Body of pancreas (tissue), 4 donors: ENCODE measurements around the gene C2CD4B. TPM values are rescaled to one million over a fixed set of nuclear protein-coding genes. Genes with fewer than 3 reads are reported as not detected.

ENCODE experiments used
- ATAC-seq: fragments of 150-250 bp; one replicate; pipeline ENCODE4 v1.9.1; 2016
- DNase-seq, 4 donors: peaks; one replicate each; pipeline ENCODE4 v3.0.0-alpha.2; 2019
- H3K27ac ChIP-seq, 4 donors: fragments of 200-600 bp; sonication (generic); 1 replicate in 3 of 4; 2 replicates in 1 of 4; pipeline versions ENCODE4 v1.5.1 to v1.6.1; 2016 to 2019; ENCODE audit warnings: mild to moderate bottlenecking in 1 of 4, mixed read lengths in 1 of 4, moderate library complexity in 1 of 4
- H3K27me3 ChIP-seq, 2 donors: fragments of 200-600 bp; sonication (generic); one replicate each; pipeline ENCODE4 v1.6.0; 2016; ENCODE audit warnings: mild to moderate bottlenecking in 1 of 2
- H3K36me3 ChIP-seq, 2 donors: fragments of 200-600 bp; sonication (generic); replicated peaks in 1 of 2; 2 replicates each; pipeline ENCODE4 v1.5.1; 2016; ENCODE audit warnings: low read depth in 2 of 2; ENCODE audit not compliant: insufficient read depth in 1 of 2
- H3K4me1 ChIP-seq: fragments of 200-600 bp; sonication (generic); one replicate; pipeline ENCODE4 v1.6.0; 2016
- H3K4me3 ChIP-seq, 2 donors: fragments of 200-600 bp; sonication (generic); 1 replicate in 1 of 2; 2 replicates in 1 of 2; pipeline ENCODE4 v1.5.1; 2016 to 2019
- H3K9me3 ChIP-seq, 3 donors: fragments of 200-600 bp; sonication (generic); 1 replicate in 2 of 3; 2 replicates in 1 of 3; pipeline ENCODE4 v1.5.1; 2016
- POLR2A ChIP-seq, 3 donors: fragments of 450-650 bp; IDR thresholded peaks; one replicate each; pipeline ENCODE4 v1.6.1; 2016; ENCODE audit warnings: antibody characterized with exemption in 3 of 3, mild to moderate bottlenecking in 2 of 3
- WGBS, 2 donors: methylation state at CpG; one replicate each; pipeline ENCODE4 v1.1.5; 2017; 5-methylcytosine and 5-hydroxymethylcytosine counted together
- intact Hi-C: fragments of 100-400 bp; cut with DNase I; formaldehyde crosslinking; loops from one replicate; pipeline ENCODE4 v1.15.1; 2023
- total RNA-seq, 2 donors: library from RNA; depleted of rRNA; stranded (reverse); fragments of >200 nt; gene quantifications; one replicate each; pipeline ENCODE4 v1.1.0, GENCODE V29; 2016
- TF ChIP-seq, protein P1 (sequence below), 7 experiments: fragments of 450-650 bp in 4 of 7; fragments of 200-600 bp in 3 of 7; sonication (generic) in 3 of 7; IDR thresholded peaks; one replicate each; pipeline ENCODE4 v1.5.1; 2016 to 2019; ENCODE audit warnings: antibody characterized with exemption in 7 of 7

The C2CD4B gene
- total RNA-seq, 2 donors from 2014 or later = 75.8 to 142 TPM

DNA sequence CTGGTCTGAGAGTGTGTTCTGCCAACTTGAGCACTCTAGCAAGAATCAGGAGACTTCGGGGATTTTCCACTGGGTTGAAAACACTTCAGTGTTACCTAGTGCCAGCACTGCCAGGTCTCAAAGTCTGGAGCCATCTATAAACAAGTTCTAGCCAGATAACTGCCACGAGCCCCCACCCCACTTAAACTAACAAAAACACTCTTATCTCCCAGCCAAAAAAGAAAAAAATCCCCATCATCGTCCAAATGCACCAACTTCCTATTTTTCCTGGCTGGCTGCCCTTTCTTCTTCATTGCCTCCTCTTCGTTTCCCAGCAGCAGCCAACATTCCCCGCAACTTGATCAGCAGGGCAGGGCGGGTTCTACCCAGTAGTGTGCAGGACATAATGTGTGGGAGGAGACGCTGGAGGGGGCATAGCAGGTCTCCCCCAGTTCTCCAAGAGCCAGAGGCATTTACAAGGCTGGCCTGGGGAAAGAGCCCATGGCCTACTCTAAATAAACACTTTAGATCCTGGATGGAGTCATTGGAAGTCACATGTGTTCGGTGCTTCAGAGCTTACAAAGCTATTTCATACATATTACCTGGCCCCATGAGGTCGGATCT lies 29.5 kb downstream of the C2CD4B start:
- ATAC-seq = peak; percentile 84
- Histone ChIP-seq H3K27me3 (no peaks in the 10 kb centered on the region), H3K4me1 (peaks cover 40% of the 10 kb centered on the region), H3K4me3 (no peak overlapping the region), H3K36me3 (no peaks in the 10 kb centered on the region), H3K27ac (peak overlapping the region; percentile 52 to 78 (median 62)), H3K9me3 (no peaks in the 10 kb centered on the region)
- 20 to 29% methylated on average over 9 of the region's 9 CpGs for WGBS, 2 donors
- TF ChIP-seq POLR2A (IDR thresholded peaks at IDR 0.05) = no peak
- TF ChIP-seq, protein P1, sequence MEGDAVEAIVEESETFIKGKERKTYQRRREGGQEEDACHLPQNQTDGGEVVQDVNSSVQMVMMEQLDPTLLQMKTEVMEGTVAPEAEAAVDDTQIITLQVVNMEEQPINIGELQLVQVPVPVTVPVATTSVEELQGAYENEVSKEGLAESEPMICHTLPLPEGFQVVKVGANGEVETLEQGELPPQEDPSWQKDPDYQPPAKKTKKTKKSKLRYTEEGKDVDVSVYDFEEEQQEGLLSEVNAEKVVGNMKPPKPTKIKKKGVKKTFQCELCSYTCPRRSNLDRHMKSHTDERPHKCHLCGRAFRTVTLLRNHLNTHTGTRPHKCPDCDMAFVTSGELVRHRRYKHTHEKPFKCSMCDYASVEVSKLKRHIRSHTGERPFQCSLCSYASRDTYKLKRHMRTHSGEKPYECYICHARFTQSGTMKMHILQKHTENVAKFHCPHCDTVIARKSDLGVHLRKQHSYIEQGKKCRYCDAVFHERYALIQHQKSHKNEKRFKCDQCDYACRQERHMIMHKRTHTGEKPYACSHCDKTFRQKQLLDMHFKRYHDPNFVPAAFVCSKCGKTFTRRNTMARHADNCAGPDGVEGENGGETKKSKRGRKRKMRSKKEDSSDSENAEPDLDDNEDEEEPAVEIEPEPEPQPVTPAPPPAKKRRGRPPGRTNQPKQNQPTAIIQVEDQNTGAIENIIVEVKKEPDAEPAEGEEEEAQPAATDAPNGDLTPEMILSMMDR (IDR thresholded peaks at IDR 0.05) = no peak
- intact Hi-C loops = no loop called here
- peak; percentile 61 to 82 (median 70) for DNase-seq

DNA sequence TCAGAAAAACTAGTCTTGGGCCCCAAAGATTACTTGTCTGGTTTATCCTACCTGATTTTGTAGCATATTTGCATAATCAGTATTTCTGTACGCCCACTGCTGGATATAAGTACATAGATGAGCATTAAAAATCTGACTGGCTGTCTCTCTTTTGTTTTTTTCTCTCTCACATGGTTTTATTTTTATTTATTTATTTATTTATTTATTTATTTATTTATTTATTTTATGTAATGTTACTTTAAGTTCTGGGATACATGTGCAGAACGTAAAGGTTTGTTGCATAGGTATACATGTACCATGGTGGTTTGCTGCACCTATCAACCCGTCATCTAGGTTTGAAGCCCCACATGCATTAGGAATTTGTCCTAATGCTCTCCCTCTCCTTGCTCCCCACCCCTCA lies 31.9 kb downstream of the C2CD4B start:
- intact Hi-C loops = no loop called here
- TF ChIP-seq, protein P1 (IDR thresholded peaks at IDR 0.05) = no peak
- no peak for TF ChIP-seq POLR2A (IDR thresholded peaks at IDR 0.05)
- no peak overlapping the region for H3K4me3 ChIP-seq
- ATAC-seq (no peak), DNase-seq (no peak)
- no peaks in the 10 kb centered on the region for H3K36me3 ChIP-seq
- peaks cover 36% of the 10 kb centered on the region for H3K4me1 ChIP-seq
- no peaks in the 10 kb centered on the region for H3K27me3 ChIP-seq
- H3K9me3 ChIP-seq = no peaks in the 10 kb centered on the region
- H3K27ac ChIP-seq = no peak overlapping the region
- 97 to 98% methylated on average over 3 of the region's 3 CpGs for WGBS, 2 donors

DNA sequence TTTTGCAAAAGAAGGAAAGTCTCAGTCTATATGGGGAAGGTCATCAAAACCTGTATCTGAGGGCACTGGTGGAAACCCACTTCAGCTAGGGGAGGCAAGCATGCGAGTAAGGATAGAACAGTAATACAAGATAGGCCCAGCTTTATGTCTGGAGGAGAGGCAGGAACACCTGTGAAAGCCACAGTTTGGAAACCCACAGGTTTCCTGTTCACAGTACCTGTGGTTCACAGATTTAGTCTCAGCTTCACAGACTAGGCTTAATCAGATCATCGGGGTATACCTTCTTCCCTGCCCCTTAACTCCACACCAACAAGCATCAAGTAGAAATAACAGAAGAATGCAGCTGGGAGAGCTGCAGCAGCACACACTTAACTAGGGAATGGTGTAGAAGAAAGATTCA lies 36.2 kb downstream of the C2CD4B start:
- intact Hi-C loops = no loop called here
- TF ChIP-seq, protein P1 (IDR thresholded peaks at IDR 0.05) = no peak
- TF ChIP-seq POLR2A (IDR thresholded peaks at IDR 0.05) = no peak
- no peak for DNase-seq

DNA sequence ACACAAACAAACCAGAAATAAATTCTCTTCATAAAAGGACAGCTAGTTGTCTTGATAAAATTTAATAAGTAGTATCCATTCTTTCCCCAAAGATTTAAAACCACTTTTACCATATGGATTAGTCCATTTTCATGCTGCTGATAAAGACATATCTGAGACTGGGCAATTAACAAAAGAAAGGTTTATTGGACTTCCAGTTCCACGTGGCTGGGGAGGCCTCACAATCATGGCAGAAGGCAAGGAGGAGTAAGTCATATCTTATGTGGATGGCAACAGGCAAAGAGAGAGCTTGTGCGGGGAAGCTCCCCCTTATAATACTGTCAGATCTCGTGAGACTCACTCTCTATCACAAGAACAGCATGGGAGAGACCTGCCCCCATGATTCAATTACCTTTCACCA lies 38.7 kb downstream of the C2CD4B start:
- ATAC-seq = no peak
- no peak overlapping the region for H3K4me3 ChIP-seq
- no peak for DNase-seq
- no peaks in the 10 kb centered on the region for H3K27me3 ChIP-seq
- WGBS, 2 donors = 53 to 57% methylated on average over 3 of the region's 3 CpGs
- no peaks in the 10 kb centered on the region for H3K36me3 ChIP-seq
- no peaks in the 10 kb centered on the region for H3K9me3 ChIP-seq
- intact Hi-C loops = no loop called here
- peaks cover 34% of the 10 kb centered on the region for H3K4me1 ChIP-seq
- TF ChIP-seq POLR2A (IDR thresholded peaks at IDR 0.05) = no peak
- TF ChIP-seq, protein P1 (IDR thresholded peaks at IDR 0.05) = no peak
- peak overlapping the region in 3 of 4 donors; percentile 84 to 91 (median 87) for H3K27ac ChIP-seq

More for the DNA sequence above, 36.2 kb downstream of the C2CD4B start:
- no peak for ATAC-seq
- H3K27ac ChIP-seq = no peak overlapping the region
- H3K4me1 ChIP-seq = peaks cover 26% of the 10 kb centered on the region
- H3K4me3 ChIP-seq = no peak overlapping the region
- H3K36me3 ChIP-seq = no peaks in the 10 kb centered on the region
- H3K27me3 ChIP-seq = no peaks in the 10 kb centered on the region
- 85 to 87% methylated on average over 2 of the region's 2 CpGs for WGBS, 2 donors
- H3K9me3 ChIP-seq = no peaks in the 10 kb centered on the region

DNA sequence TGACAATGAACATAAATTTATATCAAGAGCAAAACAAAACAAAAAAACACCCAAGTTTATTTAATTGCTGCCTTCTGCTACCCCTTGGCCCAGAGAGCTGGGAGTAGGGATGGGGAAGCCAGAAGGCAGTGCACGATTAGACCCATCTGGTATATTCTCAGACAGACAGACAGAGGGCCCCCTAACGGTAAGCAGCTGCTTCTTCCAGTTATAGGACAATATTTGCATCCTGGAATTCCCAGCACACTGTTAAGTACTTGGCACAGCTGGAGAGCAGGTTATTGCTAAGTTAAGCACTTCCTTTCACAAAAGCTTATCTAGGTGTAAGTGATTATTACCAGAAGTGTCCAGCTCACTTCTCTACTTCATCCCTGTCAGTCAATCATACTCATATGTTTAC lies 39.3 kb downstream of the C2CD4B start:
- ATAC-seq = peak; percentile 81
- DNase-seq = peak; percentile 60 to 85 (median 75)
- intact Hi-C loops = no loop called here

More for the DNA sequence above, 39.3 kb downstream of the C2CD4B start:
- 2 to 4% methylated on average over 2 of the region's 2 CpGs for WGBS, 2 donors
- peak overlapping the region in 3 of 4 donors; percentile 84 to 91 (median 87) for H3K27ac ChIP-seq
- no peaks in the 10 kb centered on the region for H3K36me3 ChIP-seq
- peaks cover 34% of the 10 kb centered on the region for H3K4me1 ChIP-seq
- H3K27me3 ChIP-seq = no peaks in the 10 kb centered on the region
- TF ChIP-seq, protein P1 (IDR thresholded peaks at IDR 0.05) = peak; percentile 31 to 69 (median 56)
- TF ChIP-seq POLR2A (IDR thresholded peaks at IDR 0.05) = no peak
- H3K9me3 ChIP-seq = no peaks in the 10 kb centered on the region
- H3K4me3 ChIP-seq = no peak overlapping the region
